Measurements from ENCODE around the gene TSC2. TPM values are rescaled to one million over a fixed set of nuclear protein-coding genes. Genes with fewer than 3 reads are reported as not detected.

TSC2 gene
- total and polyA plus RNA-seq, 2 of the 13 experiments (the other 11 are each of a cell fraction or from before 2014, with no cell fraction given), result 19.6 to 40.4 TPM

DNA sequence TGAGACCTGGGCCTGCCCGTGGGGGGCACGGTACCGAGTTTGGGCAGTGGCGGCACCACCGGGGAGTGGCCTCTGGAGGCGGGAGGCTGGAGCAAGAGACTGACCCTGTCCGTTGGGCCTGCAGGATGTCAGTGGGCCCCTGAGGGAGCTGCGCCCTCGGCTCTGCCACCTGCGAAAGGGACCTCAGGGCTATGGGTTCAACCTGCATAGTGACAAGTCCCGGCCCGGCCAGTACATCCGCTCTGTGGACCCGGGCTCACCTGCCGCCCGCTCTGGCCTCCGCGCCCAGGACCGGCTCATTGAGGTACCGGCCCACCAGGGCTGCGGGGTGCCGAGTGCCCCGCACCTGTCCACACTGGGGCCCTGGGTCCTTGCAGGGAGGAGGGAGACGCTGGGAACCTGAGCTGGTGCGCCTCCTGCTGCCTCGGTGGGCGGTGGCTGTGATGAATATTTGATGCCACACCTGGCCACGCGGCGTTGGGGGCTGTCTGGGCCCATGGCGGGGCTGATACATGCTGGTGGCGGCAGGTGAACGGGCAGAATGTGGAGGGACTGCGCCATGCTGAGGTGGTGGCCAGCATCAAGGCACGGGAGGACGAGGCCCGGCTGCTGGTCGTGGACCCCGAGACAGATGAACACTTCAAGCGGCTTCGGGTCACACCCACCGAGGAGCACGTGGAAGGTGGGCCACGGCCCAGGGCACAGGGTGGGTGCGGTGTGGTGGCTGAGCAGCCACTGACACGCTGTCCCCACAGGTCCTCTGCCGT, 11.4 kb upstream of the TSC2 start (continued):
- TF ChIP-seq SATB2 (CRISPR knock-in tag; IDR thresholded peaks at IDR 0.05) (no peak), ZNF253 (CRISPR knock-in tag; IDR thresholded peaks at IDR 0.05; ENCODE audit: borderline replicate concordance) (no peak), ZNF709 (CRISPR knock-in tag; IDR thresholded peaks at IDR 0.05) (no peak), SPEN (CRISPR knock-in tag; IDR thresholded peaks at IDR 0.05; ENCODE audit: low read depth) (no peak), ZNF761 (CRISPR knock-in tag; conservative IDR thresholded peaks at IDR 0.05) (no peak), MED13 (CRISPR knock-in tag; IDR thresholded peaks at IDR 0.05) (no peak), PPARG (CRISPR knock-in tag; conservative IDR thresholded peaks at IDR 0.05) (no peak), BORCS8-MEF2B (CRISPR knock-in tag; IDR thresholded peaks at IDR 0.05) (peak; percentile 75; the same call in 1 of the 2 replicates), ZC3H13 (CRISPR knock-in tag; IDR thresholded peaks at IDR 0.05) (peak; percentile 14), ZNF263 (CRISPR knock-in tag; IDR thresholded peaks at IDR 0.05) (peak; percentile 42; the same call in 1 of the 2 replicates), ZNF20 (CRISPR knock-in tag; IDR thresholded peaks at IDR 0.05) (no peak), NRL (CRISPR knock-in tag; IDR thresholded peaks at IDR 0.05; ENCODE audit: borderline replicate concordance) (peak; percentile 6; the same call in 1 of the 2 replicates), NR2F2 (IDR thresholded peaks at IDR 0.05; ENCODE audit: borderline replicate concordance, low read depth) (no peak), ZFP1 (CRISPR knock-in tag; IDR thresholded peaks at IDR 0.05) (no peak), IKZF4 (CRISPR knock-in tag; IDR thresholded peaks at IDR 0.05; ENCODE audit: borderline replicate concordance, low read depth, not compliant biosample characterization) (no peak), ZNF557 (CRISPR knock-in tag; IDR thresholded peaks at IDR 0.05) (no peak)
- TF ChIP-seq, protein P1, sequence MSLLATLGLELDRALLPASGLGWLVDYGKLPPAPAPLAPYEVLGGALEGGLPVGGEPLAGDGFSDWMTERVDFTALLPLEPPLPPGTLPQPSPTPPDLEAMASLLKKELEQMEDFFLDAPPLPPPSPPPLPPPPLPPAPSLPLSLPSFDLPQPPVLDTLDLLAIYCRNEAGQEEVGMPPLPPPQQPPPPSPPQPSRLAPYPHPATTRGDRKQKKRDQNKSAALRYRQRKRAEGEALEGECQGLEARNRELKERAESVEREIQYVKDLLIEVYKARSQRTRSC (CRISPR knock-in tag; IDR thresholded peaks at IDR 0.05; ENCODE audit: low read depth), result no peak
- TF ChIP-seq, protein P2, sequence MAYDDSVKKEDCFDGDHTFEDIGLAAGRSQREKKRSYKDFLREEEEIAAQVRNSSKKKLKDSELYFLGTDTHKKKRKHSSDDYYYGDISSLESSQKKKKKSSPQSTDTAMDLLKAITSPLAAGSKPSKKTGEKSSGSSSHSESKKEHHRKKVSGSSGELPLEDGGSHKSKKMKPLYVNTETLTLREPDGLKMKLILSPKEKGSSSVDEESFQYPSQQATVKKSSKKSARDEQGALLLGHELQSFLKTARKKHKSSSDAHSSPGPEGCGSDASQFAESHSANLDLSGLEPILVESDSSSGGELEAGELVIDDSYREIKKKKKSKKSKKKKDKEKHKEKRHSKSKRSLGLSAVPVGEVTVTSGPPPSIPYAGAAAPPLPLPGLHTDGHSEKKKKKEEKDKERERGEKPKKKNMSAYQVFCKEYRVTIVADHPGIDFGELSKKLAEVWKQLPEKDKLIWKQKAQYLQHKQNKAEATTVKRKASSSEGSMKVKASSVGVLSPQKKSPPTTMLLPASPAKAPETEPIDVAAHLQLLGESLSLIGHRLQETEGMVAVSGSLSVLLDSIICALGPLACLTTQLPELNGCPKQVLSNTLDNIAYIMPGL (CRISPR knock-in tag; IDR thresholded peaks at IDR 0.05; ENCODE audit: borderline replicate concordance in 1 of 2, low read depth in 1 of 2), result no peak
- TF ChIP-seq, protein P3, sequence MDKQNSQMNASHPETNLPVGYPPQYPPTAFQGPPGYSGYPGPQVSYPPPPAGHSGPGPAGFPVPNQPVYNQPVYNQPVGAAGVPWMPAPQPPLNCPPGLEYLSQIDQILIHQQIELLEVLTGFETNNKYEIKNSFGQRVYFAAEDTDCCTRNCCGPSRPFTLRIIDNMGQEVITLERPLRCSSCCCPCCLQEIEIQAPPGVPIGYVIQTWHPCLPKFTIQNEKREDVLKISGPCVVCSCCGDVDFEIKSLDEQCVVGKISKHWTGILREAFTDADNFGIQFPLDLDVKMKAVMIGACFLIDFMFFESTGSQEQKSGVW (CRISPR knock-in tag; IDR thresholded peaks at IDR 0.05; ENCODE audit: borderline replicate concordance), result no peak
- TF ChIP-seq, protein P4, sequence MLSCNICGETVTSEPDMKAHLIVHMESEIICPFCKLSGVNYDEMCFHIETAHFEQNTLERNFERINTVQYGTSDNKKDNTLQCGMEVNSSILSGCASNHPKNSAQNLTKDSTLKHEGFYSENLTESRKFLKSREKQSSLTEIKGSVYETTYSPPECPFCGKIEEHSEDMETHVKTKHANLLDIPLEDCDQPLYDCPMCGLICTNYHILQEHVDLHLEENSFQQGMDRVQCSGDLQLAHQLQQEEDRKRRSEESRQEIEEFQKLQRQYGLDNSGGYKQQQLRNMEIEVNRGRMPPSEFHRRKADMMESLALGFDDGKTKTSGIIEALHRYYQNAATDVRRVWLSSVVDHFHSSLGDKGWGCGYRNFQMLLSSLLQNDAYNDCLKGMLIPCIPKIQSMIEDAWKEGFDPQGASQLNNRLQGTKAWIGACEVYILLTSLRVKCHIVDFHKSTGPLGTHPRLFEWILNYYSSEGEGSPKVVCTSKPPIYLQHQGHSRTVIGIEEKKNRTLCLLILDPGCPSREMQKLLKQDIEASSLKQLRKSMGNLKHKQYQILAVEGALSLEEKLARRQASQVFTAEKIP (CRISPR knock-in tag; IDR thresholded peaks at IDR 0.05; ENCODE audit: borderline replicate concordance), result no peak
- TF ChIP-seq, protein P5, sequence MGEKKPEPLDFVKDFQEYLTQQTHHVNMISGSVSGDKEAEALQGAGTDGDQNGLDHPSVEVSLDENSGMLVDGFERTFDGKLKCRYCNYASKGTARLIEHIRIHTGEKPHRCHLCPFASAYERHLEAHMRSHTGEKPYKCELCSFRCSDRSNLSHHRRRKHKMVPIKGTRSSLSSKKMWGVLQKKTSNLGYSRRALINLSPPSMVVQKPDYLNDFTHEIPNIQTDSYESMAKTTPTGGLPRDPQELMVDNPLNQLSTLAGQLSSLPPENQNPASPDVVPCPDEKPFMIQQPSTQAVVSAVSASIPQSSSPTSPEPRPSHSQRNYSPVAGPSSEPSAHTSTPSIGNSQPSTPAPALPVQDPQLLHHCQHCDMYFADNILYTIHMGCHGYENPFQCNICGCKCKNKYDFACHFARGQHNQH (CRISPR knock-in tag; IDR thresholded peaks at IDR 0.05), result no peak
